Heart right ventricle (tissue), 16 donors: ENCODE results near the gene LAGE3. TPM values are rescaled to one million over a fixed set of nuclear protein-coding genes. Genes with fewer than 3 reads are reported as not detected.

ENCODE experiments used
- ATAC-seq, 8 donors: fragments of 200-7000 bp; cut with Tn5 transposase; one replicate each; pipeline ENCODE4 v1.9.1; 2020; ENCODE audit warnings: mild to moderate bottlenecking in 8 of 8, moderate library complexity in 8 of 8, moderate number of reproducible peaks in 1 of 8
- DNase-seq, 2 donors: peaks; one replicate each; pipeline ENCODE4 v3.0.0-alpha.2; 2020
- H3K27ac ChIP-seq, 10 donors: fragments of 200-600 bp; sonication (generic) in 2 of 10; one replicate each; pipeline versions ENCODE4 v1.5.0 to v1.8.0; 2020 to 2022; ENCODE audit warnings: mild to moderate bottlenecking in 3 of 10
- H3K27me3 ChIP-seq, 7 donors: fragments of 200-600 bp; one replicate each; pipeline ENCODE4 v1.8.0; 2021 to 2022; ENCODE audit warnings: mild to moderate bottlenecking in 2 of 7
- H3K36me3 ChIP-seq, 9 donors: fragments of 200-600 bp; sonication (generic) in 1 of 9; one replicate each; pipeline versions ENCODE4 v1.5.0 to v1.8.0; 2020 to 2022; ENCODE audit warnings: mild to moderate bottlenecking in 2 of 9
- H3K4me1 ChIP-seq, 9 donors: fragments of 200-600 bp; sonication (generic) in 1 of 9; one replicate each; pipeline versions ENCODE4 v1.5.0 to v1.8.0; 2020 to 2022; ENCODE audit warnings: mild to moderate bottlenecking in 4 of 9
- H3K4me3 ChIP-seq, 10 donors: fragments of 200-600 bp; sonication (generic) in 2 of 10; one replicate each; pipeline versions ENCODE4 v1.5.0 to v1.8.0; 2020 to 2022; ENCODE audit warnings: mild to moderate bottlenecking in 7 of 10, moderate library complexity in 2 of 10
- H3K9me3 ChIP-seq, 11 donors: fragments of 200-600 bp in 10 of 11; sonication (generic) in 2 of 11; one replicate each; pipeline versions ENCODE4 v1.5.0 to v1.8.0; 2013 to 2022; ENCODE audit warnings: mild to moderate bottlenecking in 2 of 11, control low read depth in 1 of 11, moderate library complexity in 1 of 11
- CTCF ChIP-seq, 9 donors: fragments of 200-600 bp; sonication (generic) in 2 of 9; IDR thresholded peaks; one replicate each; pipeline versions ENCODE4 v1.5.0 to v1.8.0; 2021 to 2022; ENCODE audit warnings: antibody characterized with exemption in 9 of 9, mild to moderate bottlenecking in 5 of 9, moderate library complexity in 1 of 9
- WGBS, 2 donors: extraction: QIAGEN DNeasy Blood & Tissue Kit; methylation state at CpG; one replicate each; pipeline ENCODE4 v1.1.7; 2013; ENCODE audit warnings: inconsistent platforms in 1 of 2; 5-methylcytosine and 5-hydroxymethylcytosine counted together
- intact Hi-C, 10 donors: fragments of 100-400 bp; cut with DNase I; formaldehyde crosslinking; loops; one replicate each; pipeline versions ENCODE4 v1.11.1 to v1.14.2; 2022
- polyA plus RNA-seq, 2 donors: library from polyadenylated mRNA; stranded (reverse); fragments of 200-250 nt; gene quantifications; one replicate each; pipeline ENCODE4 v1.2.3, GENCODE V29; 2013
- total RNA-seq, 10 donors: library from RNA; stranded (reverse); fragmentation: NEBNext Ultra II Directional in 3 of 10; extraction: Animal tissue kit (Norgen Biotek cat#: 25700) in 3 of 10; gene quantifications; one replicate each; pipeline versions ENCODE4 v1.2.1 to v1.2.4, GENCODE V29; 2021 to 2023
- donor health status: Arrhythmogenic right ventricular cardiomyopathy.
- donor health status: ischemic (EF 13 %, LVEDD 7.1; RV severe dilation, severe dysfunction).
- donor health status: healthy with polysubstance abuse.
- donor health status: DM: no; HTN: yes; CAD: no.
- donor health status: DM: no; HTN: no; CAD: no.
- donor health status: ischemic (EF 25% LVEDD 6.9; RV normal size, moderate dysfunction).
- donor health status: ischemic (EF 25% LVEDD 5.7; RV mildly dilated, moderate dysfunction).
- donor health status: healthy.
- donor health status: DM: yes; HTN: yes; CAD: no.
- donor health status: Ischemic cardiomyopathy.
- donor health status: ischemic (EF 35%, LVEDD 5.7; RV mildly dilated, moderate dysfunction).
- donor health status: nonischemic (EF 11% LVEDD 7.7; RV severe dilation, severe dysfunction).
- donor health status: DM: yes; HTN: yes; CAD: no.
- donor health status: PGD.
- donor health status: ischemic (EF 29% LVEDD 5.4; RV normal size, mild dysfunction).
- donor health status: nonischemic (EF 23%, LVEDD 6.1; RV moderate dilation, normal function).

The LAGE3 gene
- total and polyA plus RNA-seq, 12 donors: 7.5 to 38.2 (median 17.7) TPM

DNA sequence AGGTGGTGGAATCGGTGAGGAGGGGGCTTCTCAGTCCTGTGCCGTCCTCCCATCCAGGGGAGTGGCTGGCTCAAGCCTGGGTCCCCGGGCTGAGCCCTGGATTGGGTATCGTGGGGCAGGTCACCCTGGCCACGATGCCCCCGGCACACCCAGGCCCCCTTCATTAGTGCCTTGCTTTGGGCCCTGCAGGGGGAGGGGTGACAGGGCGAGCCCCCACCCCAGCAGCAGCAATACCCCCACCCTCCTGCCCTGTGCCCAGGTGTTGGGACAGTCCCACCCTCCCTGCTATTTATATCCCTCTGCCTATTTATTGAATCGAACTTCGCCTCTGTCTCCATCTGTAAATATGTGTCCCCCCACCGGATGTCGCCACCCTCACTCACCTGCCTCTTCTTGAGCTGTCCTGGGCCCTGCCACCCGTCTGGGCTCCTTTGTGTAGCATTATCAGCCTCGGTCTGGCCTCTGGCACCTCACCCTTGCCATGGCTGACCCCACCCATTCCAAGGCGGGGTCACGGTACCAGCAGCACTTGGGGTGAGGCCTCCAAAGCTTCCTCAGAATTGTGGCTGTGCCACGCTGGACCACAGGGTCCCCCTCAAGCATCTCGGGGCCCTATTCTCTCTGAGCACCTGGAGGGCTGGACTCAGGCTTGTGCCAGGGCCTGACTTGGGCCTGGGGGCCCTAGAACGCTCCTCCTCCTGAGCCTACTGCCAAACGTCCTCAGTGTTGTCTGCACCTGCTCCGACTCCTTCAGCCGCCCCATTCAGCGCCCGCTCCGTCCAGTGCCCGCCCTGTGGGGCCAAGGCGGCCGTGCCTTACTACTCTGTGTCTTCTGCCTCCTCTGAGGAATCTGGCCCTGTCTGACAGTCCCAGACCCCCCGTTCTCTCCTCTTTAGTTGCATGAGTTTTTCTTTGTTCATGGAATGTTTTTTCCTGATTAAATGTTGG, 6.1 kb downstream of the LAGE3 start:
- ATAC-seq: no peak
- H3K27ac ChIP-seq: no peak overlapping the region
- H3K9me3 ChIP-seq: no peaks in the 10 kb centered on the region
- H3K27me3 ChIP-seq: peaks cover 0 to 7% (median 0%) of the 10 kb centered on the region in 7 donors
- H3K4me1 ChIP-seq: peaks cover 0 to 2% (median 0%) of the 10 kb centered on the region in 9 donors
- no peak for DNase-seq
- peaks cover 0 to 44% (median 0%) of the 10 kb centered on the region in 9 donors for H3K36me3 ChIP-seq
- no peak overlapping the region for H3K4me3 ChIP-seq
- TF ChIP-seq CTCF (IDR thresholded peaks at IDR 0.05): no peak
- WGBS, 2 donors: 82 to 89% methylated on average over 22 to 28 of the region's 28 CpGs
- intact Hi-C loops: no loop called here

- no peak for ATAC-seq
- no peak for DNase-seq
- peaks cover 0 to 7% (median 0%) of the 10 kb centered on the region in 7 donors for H3K27me3 ChIP-seq
- intact Hi-C loops: no loop called here
- 85 to 91% methylated on average over 18 to 23 of the region's 23 CpGs for WGBS, 2 donors
- no peaks in the 10 kb centered on the region for H3K4me1 ChIP-seq
- H3K27ac ChIP-seq: no peak overlapping the region
- H3K9me3 ChIP-seq: no peaks in the 10 kb centered on the region
- H3K4me3 ChIP-seq: no peak overlapping the region
- H3K36me3 ChIP-seq: peaks cover 0 to 52% (median 0%) of the 10 kb centered on the region in 9 donors
- TF ChIP-seq CTCF (IDR thresholded peaks at IDR 0.05): no peak
Observed at GRCh38 chrX:154471839-154472684, 7.0 kb downstream of the LAGE3 start.

DNA sequence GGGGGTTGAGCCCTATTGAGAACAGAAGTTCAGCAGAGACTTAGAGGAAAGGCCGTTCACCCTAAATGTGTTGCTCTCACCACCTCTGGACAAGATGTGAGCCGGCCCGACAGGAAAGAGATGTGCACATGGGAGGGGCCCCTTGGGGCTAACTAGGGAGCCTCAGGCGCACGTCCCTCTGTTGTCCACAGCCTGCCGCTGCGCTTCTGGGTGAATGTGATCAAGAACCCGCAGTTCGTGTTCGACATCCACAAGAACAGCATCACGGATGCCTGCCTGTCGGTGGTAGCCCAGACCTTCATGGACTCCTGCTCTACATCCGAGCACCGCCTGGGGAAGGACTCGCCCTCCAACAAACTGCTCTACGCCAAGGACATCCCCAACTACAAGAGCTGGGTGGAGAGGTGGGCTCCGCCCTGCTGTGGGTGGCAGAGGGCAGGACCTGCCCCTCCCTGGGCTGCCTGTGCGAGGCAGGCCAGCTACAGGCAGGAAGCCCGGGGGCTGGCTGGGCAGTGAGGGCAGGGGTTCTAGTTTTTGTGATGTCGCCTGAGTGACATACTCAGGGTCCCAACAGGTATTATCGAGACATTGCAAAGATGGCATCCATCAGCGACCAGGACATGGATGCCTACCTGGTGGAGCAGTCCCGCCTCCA, 8.0 kb downstream of the LAGE3 start:
- Histone ChIP-seq H3K36me3 (peaks cover 0 to 62% (median 0%) of the 10 kb centered on the region in 9 donors), H3K27ac (no peak overlapping the region), H3K9me3 (no peaks in the 10 kb centered on the region), H3K4me3 (no peak overlapping the region), H3K27me3 (peaks cover 0 to 7% (median 0%) of the 10 kb centered on the region in 7 donors), H3K4me1 (no peaks in the 10 kb centered on the region)
- ATAC-seq: no peak
- 86 to 93% methylated on average over 20 to 23 of the region's 23 CpGs for WGBS, 2 donors
- no peak for DNase-seq
- intact Hi-C loops: no loop called here
- no peak for TF ChIP-seq CTCF (IDR thresholded peaks at IDR 0.05)

DNA sequence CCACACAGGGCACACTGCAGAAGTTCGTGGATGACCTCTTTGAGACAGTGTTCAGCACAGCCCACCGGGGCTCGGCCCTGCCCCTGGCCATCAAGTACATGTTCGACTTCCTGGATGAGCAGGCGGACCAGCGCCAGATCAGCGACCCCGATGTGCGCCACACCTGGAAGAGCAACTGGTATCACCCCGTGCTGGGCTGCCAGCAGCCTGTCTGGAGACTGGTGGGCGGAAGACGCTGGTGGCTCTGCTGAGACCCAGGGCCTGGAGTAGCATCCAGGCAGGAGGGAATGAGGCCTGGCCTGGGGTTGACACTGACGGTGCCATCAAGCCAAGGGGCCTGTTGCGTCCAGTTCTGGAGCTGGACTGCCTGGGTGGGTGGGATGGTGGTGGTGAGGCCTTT, 8.6 kb downstream of the LAGE3 start:
- H3K27me3 ChIP-seq: peaks cover 0 to under 1% (median 0%) of the 10 kb centered on the region in 7 donors
- H3K27ac ChIP-seq: no peak overlapping the region
- no peaks in the 10 kb centered on the region for H3K4me1 ChIP-seq
- H3K4me3 ChIP-seq: no peak overlapping the region
- no peak for TF ChIP-seq CTCF (IDR thresholded peaks at IDR 0.05)
- no peaks in the 10 kb centered on the region for H3K9me3 ChIP-seq
- DNase-seq (no peak), ATAC-seq (no peak)
- H3K36me3 ChIP-seq: peaks cover 0 to 68% (median 0%) of the 10 kb centered on the region in 9 donors
- 92 to 93% methylated on average over 14 of the region's 14 CpGs for WGBS, 2 donors
- intact Hi-C loops: no loop called here
